ENCODE measurements around the gene SLC1A2.
A peak's percentile ranks its signal among the peaks of the same experiment; 100 is the strongest.

The SLC1A2 gene

DNA sequence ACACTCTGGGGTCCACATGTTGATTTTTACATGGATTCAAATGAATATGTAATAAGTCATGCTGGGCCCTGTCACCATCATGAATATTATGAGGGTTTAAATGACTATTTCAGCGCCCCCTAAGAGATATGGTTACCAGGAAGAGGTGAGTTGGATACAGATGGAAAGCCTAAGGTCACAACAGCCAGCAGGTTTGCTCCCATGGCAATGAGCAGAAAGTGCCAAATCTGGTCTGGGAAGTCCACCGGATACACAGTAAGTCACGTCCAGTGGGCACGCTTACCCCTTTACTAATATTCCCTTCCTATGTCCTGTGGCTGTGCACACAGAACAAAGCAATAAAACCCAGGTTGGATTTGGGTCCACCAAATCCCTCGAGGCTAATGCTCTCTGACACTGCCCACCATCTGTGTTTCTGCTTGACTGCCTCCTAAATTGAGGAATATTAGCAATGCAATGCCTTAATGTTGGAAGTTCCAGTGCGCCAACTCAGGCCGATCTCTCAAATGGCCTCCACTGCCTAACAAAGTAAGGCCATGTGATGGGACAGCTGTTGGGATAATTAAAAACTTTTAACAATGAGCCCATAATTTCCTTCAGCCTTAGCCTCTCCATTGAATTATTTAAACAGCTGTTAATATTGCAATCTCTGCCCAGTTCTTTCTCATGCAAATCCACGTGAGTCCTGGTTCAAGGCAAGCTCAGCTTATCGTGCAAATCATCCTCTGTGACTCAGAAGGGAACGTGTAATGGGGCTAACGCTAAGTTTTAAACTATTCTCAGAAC lies 97.6 kb downstream of the SLC1A2 start:
- peaks cover 34% of the 10 kb centered on the region for H3K4me1 ChIP-seq
- no peak for TF ChIP-seq Cebpa-rat (IDR thresholded peaks at IDR 0.05)
- no peak overlapping the region for H3K9ac ChIP-seq
- H3K36me3 ChIP-seq, result no peaks in the 10 kb centered on the region
- H3K4me3 ChIP-seq, result no peak overlapping the region
- H4K20me1 ChIP-seq, result no peaks in the 10 kb centered on the region
- H3K9me3 ChIP-seq, result peaks cover 5% of the 10 kb centered on the region; the same call in 1 of the 2 replicates
- no peak overlapping the region for H3K27ac ChIP-seq
- peak overlapping the region; percentile 18; the same call in 1 of the 2 replicates for H3K4me2 ChIP-seq
- H3K27me3 ChIP-seq, result no peaks in the 10 kb centered on the region

GRCh38 chr11:35321111-35321510 lies 98.2 kb downstream of the SLC1A2 start:
- H3K27ac ChIP-seq, result no peak overlapping the region
- no peak overlapping the region for H3K4me3 ChIP-seq
- no peaks in the 10 kb centered on the region for H3K36me3 ChIP-seq
- peak overlapping the region; percentile 18; the same call in 1 of the 2 replicates for H3K4me2 ChIP-seq
- no peaks in the 10 kb centered on the region for H4K20me1 ChIP-seq
- peaks cover 34% of the 10 kb centered on the region for H3K4me1 ChIP-seq
- no peak overlapping the region for H3K9ac ChIP-seq
- peaks cover 5% of the 10 kb centered on the region; the same call in 1 of the 2 replicates for H3K9me3 ChIP-seq
- no peak for TF ChIP-seq Cebpa-rat (IDR thresholded peaks at IDR 0.05)
- H3K27me3 ChIP-seq, result no peaks in the 10 kb centered on the region

DNA sequence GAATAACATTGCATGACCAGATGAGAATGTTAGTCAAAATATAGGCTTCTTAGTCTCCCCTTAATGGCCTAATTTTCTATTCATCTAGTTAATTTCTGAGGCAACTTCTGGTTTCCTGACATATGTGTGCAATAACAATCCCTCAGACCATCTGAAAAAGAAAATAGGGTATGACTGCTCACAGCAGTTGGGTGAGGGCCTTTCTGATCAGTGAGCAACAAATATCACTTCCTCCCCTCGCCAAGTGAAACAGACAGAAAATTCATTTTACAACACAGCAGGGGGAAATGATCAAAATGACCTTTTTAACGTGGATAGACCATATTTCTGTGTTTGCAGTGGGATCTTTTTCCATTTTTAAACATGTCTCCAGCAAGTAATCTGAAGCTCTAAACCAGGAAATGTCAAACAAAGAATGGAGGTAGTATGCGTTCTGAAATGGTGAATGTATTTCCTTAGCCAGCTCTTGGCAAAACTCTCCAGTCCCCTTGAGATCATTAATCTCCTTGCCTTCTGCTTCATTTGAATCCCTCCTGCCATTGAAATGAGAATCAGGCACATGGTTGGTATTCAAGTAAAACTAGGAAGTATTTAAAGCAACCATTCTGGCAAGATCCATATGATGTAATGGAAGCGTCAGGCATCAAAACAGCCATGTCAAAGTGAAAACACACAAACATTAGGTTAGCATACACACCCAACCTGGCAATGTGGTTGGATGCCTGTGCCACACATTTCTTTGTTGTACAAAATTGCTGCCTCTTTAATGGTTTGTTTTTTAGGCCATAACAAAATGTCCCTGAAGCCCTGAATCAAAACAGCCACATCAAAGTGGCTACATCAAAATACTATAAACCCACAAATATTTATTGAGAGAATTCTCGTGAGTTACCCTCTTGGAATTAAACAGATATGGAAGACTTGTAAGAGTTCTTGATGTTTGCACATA lies 100.1 kb downstream of the SLC1A2 start:
- no peak for TF ChIP-seq Cebpa-rat (IDR thresholded peaks at IDR 0.05)
- Histone ChIP-seq H3K4me2 (peak overlapping the region; percentile 31), H4K20me1 (no peaks in the 10 kb centered on the region), H3K27me3 (no peaks in the 10 kb centered on the region), H3K36me3 (no peaks in the 10 kb centered on the region), H3K4me1 (peaks cover 42% of the 10 kb centered on the region), H3K9me3 (peaks cover 5% of the 10 kb centered on the region; the same call in 1 of the 2 replicates), H3K4me3 (no peak overlapping the region), H3K27ac (0 out of 2 replicates have a peak overlapping the region, but pooled peaks have one; percentile 7), H3K9ac (no peak overlapping the region)

DNA sequence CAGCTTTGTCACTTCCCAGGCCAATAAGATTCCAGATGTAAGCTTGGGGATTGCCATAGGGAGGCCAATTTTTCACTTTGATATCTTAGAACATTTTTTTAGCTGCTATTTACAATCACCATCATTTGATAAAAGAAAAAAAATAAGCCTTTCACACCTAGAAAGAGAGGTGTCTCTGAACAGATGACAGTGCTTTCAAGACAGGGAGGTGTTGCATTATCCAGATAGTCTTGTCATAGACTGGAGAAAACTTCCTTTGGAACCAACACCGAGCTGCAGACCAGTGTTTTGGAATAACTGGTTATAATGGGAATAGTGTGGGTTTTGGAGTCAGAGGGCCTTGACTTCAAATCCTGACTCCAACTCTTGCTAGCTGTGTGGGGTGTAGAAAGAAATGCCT lies 101.0 kb downstream of the SLC1A2 start:
- Histone ChIP-seq H3K4me2 (peak overlapping the region; percentile 31), H3K4me3 (no peak overlapping the region), H3K9ac (no peak overlapping the region), H3K27ac (no peak overlapping the region), H3K4me1 (peaks cover 52% of the 10 kb centered on the region), H3K9me3 (peaks cover 5% of the 10 kb centered on the region; the same call in 1 of the 2 replicates), H3K36me3 (no peaks in the 10 kb centered on the region), H4K20me1 (no peaks in the 10 kb centered on the region), H3K27me3 (no peaks in the 10 kb centered on the region)
- no peak for TF ChIP-seq Cebpa-rat (IDR thresholded peaks at IDR 0.05)

DNA sequence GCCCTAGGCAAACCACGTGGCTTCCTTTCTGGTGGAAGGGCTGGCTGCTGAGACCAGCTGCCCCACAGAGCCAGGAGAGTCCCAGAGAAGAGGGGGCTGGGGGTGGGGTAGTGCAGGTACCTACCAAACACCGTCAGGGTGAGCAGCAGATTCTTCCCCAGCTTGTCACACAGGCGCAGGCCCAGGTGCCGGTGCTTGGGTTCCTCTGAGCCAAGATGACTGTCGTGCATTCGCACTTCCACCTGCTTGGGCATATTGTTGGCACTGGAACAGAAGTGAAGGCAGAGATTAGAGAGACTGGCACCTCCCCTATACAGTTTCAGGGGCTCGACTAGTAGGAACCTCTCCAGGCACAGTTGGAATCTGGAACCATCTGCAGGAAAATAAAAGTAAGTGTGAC lies 102.1 kb downstream of the SLC1A2 start:
- H3K4me3 ChIP-seq, result no peak overlapping the region
- H3K27me3 ChIP-seq, result no peaks in the 10 kb centered on the region
- H3K9me3 ChIP-seq, result peaks cover 5% of the 10 kb centered on the region; the same call in 1 of the 2 replicates
- peaks cover 57% of the 10 kb centered on the region for H3K4me1 ChIP-seq
- H3K4me2 ChIP-seq, result no peak overlapping the region
- H4K20me1 ChIP-seq, result no peaks in the 10 kb centered on the region
- H3K27ac ChIP-seq, result no peak overlapping the region
- H3K9ac ChIP-seq, result no peak overlapping the region
- TF ChIP-seq Cebpa-rat (IDR thresholded peaks at IDR 0.05), result no peak
- H3K36me3 ChIP-seq, result no peaks in the 10 kb centered on the region

GRCh38 chr11:35316161-35316560 lies 103.2 kb downstream of the SLC1A2 start:
- H3K4me3 ChIP-seq, result no peak overlapping the region
- TF ChIP-seq Cebpa-rat (IDR thresholded peaks at IDR 0.05), result no peak
- no peaks in the 10 kb centered on the region for H3K36me3 ChIP-seq
- peaks cover 5% of the 10 kb centered on the region; the same call in 1 of the 2 replicates for H3K9me3 ChIP-seq
- no peaks in the 10 kb centered on the region for H4K20me1 ChIP-seq
- H3K27me3 ChIP-seq, result no peaks in the 10 kb centered on the region
- peaks cover 48% of the 10 kb centered on the region for H3K4me1 ChIP-seq
- no peak overlapping the region for H3K27ac ChIP-seq
- no peak overlapping the region for H3K4me2 ChIP-seq
- H3K9ac ChIP-seq, result no peak overlapping the region

GRCh38 chr11:35313760-35314153 lies 105.6 kb downstream of the SLC1A2 start:
- Histone ChIP-seq H3K4me1 (peaks cover 28% of the 10 kb centered on the region), H3K27ac (0 out of 2 replicates have a peak overlapping the region, but pooled peaks have one; percentile 20), H3K4me3 (no peak overlapping the region), H3K9me3 (peaks cover 5% of the 10 kb centered on the region; the same call in 1 of the 2 replicates), H3K27me3 (no peaks in the 10 kb centered on the region), H3K4me2 (peak overlapping the region; percentile 66), H3K9ac (no peak overlapping the region), H3K36me3 (no peaks in the 10 kb centered on the region), H4K20me1 (no peaks in the 10 kb centered on the region)
- no peak for TF ChIP-seq Cebpa-rat (IDR thresholded peaks at IDR 0.05)

DNA sequence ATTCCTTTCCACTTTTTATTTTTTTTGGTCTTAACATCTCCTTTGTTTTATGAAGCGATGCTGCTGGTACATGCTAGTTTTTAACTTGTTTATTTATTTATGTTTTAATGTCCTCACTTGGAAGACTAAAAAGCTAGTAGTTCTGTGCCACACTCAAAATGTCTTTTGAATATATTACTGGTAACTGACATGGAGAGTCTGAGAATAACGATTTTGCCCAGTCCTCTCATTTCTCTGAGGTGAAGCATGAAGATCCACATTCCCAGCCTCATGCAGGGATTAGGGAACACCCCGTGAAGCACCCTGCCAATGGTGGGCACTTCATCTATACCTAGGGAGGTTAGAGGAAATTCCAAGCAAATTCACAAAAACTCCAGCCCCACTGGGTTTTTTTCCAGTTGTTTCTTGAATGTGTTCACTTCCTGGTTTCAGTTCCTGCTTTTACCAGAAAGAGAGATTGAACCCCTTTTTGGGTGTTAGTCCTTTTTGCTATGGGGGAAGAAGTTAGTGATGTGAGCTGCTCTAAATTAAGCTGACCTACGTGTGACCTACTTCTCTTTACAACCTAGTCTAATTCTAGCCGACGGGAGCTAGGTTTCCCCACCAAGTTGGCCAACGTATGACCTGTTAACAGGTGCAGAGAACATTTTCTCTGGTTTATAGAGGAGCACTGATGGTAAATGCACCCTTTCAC lies 106.1 kb downstream of the SLC1A2 start:
- Histone ChIP-seq H3K9ac (no peak overlapping the region), H3K27ac (0 out of 2 replicates have a peak overlapping the region, but pooled peaks have one; percentile 20), H3K4me3 (no peak overlapping the region), H3K36me3 (no peaks in the 10 kb centered on the region), H3K9me3 (peaks cover 5% of the 10 kb centered on the region; the same call in 1 of the 2 replicates), H4K20me1 (no peaks in the 10 kb centered on the region), H3K4me2 (peak overlapping the region; percentile 66), H3K4me1 (peaks cover 23% of the 10 kb centered on the region), H3K27me3 (no peaks in the 10 kb centered on the region)
- no peak for TF ChIP-seq Cebpa-rat (IDR thresholded peaks at IDR 0.05)

DNA sequence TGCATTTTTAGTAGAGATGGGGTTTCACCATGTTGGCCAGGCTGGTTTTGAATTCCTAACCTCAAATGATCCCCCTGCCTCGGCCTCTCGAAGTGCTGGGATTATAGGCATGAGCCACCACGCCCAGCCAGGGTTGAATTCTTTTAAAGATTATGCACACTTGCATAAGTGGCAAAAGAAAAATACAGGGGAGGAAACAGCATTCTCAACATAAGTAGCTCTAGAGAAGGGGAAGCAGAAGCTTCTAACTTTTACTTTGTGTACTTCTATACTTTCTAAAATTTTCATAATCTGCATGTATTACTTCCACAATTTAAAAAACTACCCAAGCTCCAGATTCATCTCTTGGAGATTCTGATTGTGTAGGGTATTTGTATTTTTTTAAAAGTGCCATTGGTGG lies 108.0 kb downstream of the SLC1A2 start:
- Histone ChIP-seq H3K9ac (no peak overlapping the region), H3K4me1 (peaks cover 23% of the 10 kb centered on the region), H3K27me3 (no peaks in the 10 kb centered on the region), H3K9me3 (no peaks in the 10 kb centered on the region), H3K36me3 (no peaks in the 10 kb centered on the region), H3K4me3 (no peak overlapping the region), H4K20me1 (no peaks in the 10 kb centered on the region), H3K27ac (no peak overlapping the region), H3K4me2 (no peak overlapping the region)
- no peak for TF ChIP-seq Cebpa-rat (IDR thresholded peaks at IDR 0.05)

Data from BLaER1 (cell line).